ENCODE data around the gene LAMA3. TPM values are rescaled to one million over a fixed set of nuclear protein-coding genes. Genes with fewer than 3 reads are reported as not detected.

LAMA3 gene
- total and polyA plus RNA-seq, 10 of the 15 experiments (the other 5 are each of a cell fraction or from before 2014, with no cell fraction given) = 0.37 to 6.5 (median 5.4) TPM

GRCh38 chr18:23668731-23669130, 20.5 kb upstream of the LAMA3 start:
- H3K27ac ChIP-seq (ENCODE audit: control insufficient read depth, insufficient read depth) = no peak overlapping the region
- in situ Hi-C loops (cut with MboI) (no loop called here), intact Hi-C loops (cut with micrococcal nuclease; ENCODE audit: unreplicated experiment) (no loop called here)
- H3K9ac ChIP-seq (ENCODE audit: control insufficient read depth, insufficient read depth, low read length) = no peak overlapping the region
- BruUV-seq (replicated peaks) = no TSS peak
- no peak overlapping the region for H2AFZ ChIP-seq (ENCODE audit: control insufficient read depth, low read depth, low read length)
- no peak for ATAC-seq
- H3K4me2 ChIP-seq (ENCODE audit: control insufficient read depth, insufficient read depth) = no peak overlapping the region
- no peak overlapping the region for H3K4me3 ChIP-seq
- DNase-seq (ENCODE audit: low read depth, low spot score) = no peak
- RAD21 ChIA-PET (ENCODE audit: unreplicated experiment) = no interaction called here
- no peaks in the 10 kb centered on the region for H4K20me1 ChIP-seq (ENCODE audit: control insufficient read depth, insufficient read depth)
- no peak for FAIRE-seq
- POLR2A ChIA-PET = no interaction called here
- H3K79me2 ChIP-seq (ENCODE audit: control insufficient read depth, insufficient read depth, low read length) = no peaks in the 10 kb centered on the region
- CTCF ChIA-PET = no interaction called here
- no peaks in the 10 kb centered on the region for H3K36me3 ChIP-seq (ENCODE audit: control insufficient read depth in 2 of 2, insufficient read depth in 2 of 2, low read length in 1 of 2)
- SMC1A ChIA-PET (ENCODE audit: uncharacterized antibody, unreplicated experiment) = interaction anchor here (0.7 kb wide), 1 partner anchor 348 kb away, joined by 3 read pairs; no protein-coding TSS in a partner anchor
- 23% methylated on average over 4 of the region's 4 CpGs for WGBS (ENCODE audit: insufficient coverage, insufficient replicate concordance, low lambda C conversion rate, missing lambda C conversion rate)
- peaks cover 1 to 2% of the 10 kb centered on the region in 2 experiments; a peak in 1 of 4 replicates for H3K27me3 ChIP-seq (replicated peaks in 1 of 2; ENCODE audit: control insufficient read depth in 2 of 2, insufficient read depth in 2 of 2, low read length in 1 of 2)
- H3K9me3 ChIP-seq (replicated peaks; ENCODE audit: control insufficient read depth, insufficient read depth, low read length) = no peaks in the 10 kb centered on the region
- H3K4me1 ChIP-seq (ENCODE audit: control insufficient read depth, insufficient read depth, low read length) = no peaks in the 10 kb centered on the region
- no peak for TF ChIP-seq SP1 (IDR thresholded peaks at IDR 0.05; ENCODE audit: low read depth, low read length)
- no peak for TF ChIP-seq BCL11A (IDR thresholded peaks at IDR 0.05; ENCODE audit: low read depth, low read length)
- TF ChIP-seq SIN3A (IDR thresholded peaks at IDR 0.05; ENCODE audit: low read depth, low read length) = no peak
- TF ChIP-seq, protein P1, sequence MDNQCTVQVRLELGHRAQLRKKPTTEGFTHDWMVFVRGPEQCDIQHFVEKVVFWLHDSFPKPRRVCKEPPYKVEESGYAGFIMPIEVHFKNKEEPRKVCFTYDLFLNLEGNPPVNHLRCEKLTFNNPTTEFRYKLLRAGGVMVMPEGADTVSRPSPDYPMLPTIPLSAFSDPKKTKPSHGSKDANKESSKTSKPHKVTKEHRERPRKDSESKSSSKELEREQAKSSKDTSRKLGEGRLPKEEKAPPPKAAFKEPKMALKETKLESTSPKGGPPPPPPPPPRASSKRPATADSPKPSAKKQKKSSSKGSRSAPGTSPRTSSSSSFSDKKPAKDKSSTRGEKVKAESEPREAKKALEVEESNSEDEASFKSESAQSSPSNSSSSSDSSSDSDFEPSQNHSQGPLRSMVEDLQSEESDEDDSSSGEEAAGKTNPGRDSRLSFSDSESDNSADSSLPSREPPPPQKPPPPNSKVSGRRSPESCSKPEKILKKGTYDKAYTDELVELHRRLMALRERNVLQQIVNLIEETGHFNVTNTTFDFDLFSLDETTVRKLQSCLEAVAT (IDR thresholded peaks at IDR 0.05) = no peak
- no peak for TF ChIP-seq ATF7 (IDR thresholded peaks at IDR 0.05; ENCODE audit: low read depth)
- TF ChIP-seq, protein P2, sequence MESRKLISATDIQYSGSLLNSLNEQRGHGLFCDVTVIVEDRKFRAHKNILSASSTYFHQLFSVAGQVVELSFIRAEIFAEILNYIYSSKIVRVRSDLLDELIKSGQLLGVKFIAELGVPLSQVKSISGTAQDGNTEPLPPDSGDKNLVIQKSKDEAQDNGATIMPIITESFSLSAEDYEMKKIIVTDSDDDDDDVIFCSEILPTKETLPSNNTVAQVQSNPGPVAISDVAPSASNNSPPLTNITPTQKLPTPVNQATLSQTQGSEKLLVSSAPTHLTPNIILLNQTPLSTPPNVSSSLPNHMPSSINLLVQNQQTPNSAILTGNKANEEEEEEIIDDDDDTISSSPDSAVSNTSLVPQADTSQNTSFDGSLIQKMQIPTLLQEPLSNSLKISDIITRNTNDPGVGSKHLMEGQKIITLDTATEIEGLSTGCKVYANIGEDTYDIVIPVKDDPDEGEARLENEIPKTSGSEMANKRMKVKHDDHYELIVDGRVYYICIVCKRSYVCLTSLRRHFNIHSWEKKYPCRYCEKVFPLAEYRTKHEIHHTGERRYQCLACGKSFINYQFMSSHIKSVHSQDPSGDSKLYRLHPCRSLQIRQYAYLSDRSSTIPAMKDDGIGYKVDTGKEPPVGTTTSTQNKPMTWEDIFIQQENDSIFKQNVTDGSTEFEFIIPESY (IDR thresholded peaks at IDR 0.05) = no peak
- TF ChIP-seq, protein P3, sequence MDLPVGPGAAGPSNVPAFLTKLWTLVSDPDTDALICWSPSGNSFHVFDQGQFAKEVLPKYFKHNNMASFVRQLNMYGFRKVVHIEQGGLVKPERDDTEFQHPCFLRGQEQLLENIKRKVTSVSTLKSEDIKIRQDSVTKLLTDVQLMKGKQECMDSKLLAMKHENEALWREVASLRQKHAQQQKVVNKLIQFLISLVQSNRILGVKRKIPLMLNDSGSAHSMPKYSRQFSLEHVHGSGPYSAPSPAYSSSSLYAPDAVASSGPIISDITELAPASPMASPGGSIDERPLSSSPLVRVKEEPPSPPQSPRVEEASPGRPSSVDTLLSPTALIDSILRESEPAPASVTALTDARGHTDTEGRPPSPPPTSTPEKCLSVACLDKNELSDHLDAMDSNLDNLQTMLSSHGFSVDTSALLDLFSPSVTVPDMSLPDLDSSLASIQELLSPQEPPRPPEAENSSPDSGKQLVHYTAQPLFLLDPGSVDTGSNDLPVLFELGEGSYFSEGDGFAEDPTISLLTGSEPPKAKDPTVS (IDR thresholded peaks at IDR 0.05; ENCODE audit: low read depth, low read length) = no peak
- TF ChIP-seq CBX5 (IDR thresholded peaks at IDR 0.05; ENCODE audit: low read depth) = no peak
- TF ChIP-seq SMAD5 (IDR thresholded peaks at IDR 0.05; ENCODE audit: low read depth) = no peak
- TF ChIP-seq ELK1 (IDR thresholded peaks at IDR 0.05; ENCODE audit: low read depth, low read length) = no peak
- TF ChIP-seq, protein P4, sequence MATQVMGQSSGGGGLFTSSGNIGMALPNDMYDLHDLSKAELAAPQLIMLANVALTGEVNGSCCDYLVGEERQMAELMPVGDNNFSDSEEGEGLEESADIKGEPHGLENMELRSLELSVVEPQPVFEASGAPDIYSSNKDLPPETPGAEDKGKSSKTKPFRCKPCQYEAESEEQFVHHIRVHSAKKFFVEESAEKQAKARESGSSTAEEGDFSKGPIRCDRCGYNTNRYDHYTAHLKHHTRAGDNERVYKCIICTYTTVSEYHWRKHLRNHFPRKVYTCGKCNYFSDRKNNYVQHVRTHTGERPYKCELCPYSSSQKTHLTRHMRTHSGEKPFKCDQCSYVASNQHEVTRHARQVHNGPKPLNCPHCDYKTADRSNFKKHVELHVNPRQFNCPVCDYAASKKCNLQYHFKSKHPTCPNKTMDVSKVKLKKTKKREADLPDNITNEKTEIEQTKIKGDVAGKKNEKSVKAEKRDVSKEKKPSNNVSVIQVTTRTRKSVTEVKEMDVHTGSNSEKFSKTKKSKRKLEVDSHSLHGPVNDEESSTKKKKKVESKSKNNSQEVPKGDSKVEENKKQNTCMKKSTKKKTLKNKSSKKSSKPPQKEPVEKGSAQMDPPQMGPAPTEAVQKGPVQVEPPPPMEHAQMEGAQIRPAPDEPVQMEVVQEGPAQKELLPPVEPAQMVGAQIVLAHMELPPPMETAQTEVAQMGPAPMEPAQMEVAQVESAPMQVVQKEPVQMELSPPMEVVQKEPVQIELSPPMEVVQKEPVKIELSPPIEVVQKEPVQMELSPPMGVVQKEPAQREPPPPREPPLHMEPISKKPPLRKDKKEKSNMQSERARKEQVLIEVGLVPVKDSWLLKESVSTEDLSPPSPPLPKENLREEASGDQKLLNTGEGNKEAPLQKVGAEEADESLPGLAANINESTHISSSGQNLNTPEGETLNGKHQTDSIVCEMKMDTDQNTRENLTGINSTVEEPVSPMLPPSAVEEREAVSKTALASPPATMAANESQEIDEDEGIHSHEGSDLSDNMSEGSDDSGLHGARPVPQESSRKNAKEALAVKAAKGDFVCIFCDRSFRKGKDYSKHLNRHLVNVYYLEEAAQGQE (IDR thresholded peaks at IDR 0.05; ENCODE audit: low read depth, low read length) = no peak
- TF ChIP-seq BHLHE40 (IDR thresholded peaks at IDR 0.05; ENCODE audit: borderline replicate concordance in 1 of 2, low read depth in 2 of 2, low read length in 1 of 2) = no peak
- TF ChIP-seq ZSCAN29 (IDR thresholded peaks at IDR 0.05) = no peak
- TF ChIP-seq ZNF622 (IDR thresholded peaks at IDR 0.05) = no peak
- no peak for TF ChIP-seq MYC (IDR thresholded peaks at IDR 0.05; ENCODE audit: insufficient read depth, insufficient read length, insufficient replicate concordance, low read length, severe bottlenecking)

Data from GM12878 (cell line).